ENCODE measurements around the gene HOXB5.

Gene HOXB5

DNA sequence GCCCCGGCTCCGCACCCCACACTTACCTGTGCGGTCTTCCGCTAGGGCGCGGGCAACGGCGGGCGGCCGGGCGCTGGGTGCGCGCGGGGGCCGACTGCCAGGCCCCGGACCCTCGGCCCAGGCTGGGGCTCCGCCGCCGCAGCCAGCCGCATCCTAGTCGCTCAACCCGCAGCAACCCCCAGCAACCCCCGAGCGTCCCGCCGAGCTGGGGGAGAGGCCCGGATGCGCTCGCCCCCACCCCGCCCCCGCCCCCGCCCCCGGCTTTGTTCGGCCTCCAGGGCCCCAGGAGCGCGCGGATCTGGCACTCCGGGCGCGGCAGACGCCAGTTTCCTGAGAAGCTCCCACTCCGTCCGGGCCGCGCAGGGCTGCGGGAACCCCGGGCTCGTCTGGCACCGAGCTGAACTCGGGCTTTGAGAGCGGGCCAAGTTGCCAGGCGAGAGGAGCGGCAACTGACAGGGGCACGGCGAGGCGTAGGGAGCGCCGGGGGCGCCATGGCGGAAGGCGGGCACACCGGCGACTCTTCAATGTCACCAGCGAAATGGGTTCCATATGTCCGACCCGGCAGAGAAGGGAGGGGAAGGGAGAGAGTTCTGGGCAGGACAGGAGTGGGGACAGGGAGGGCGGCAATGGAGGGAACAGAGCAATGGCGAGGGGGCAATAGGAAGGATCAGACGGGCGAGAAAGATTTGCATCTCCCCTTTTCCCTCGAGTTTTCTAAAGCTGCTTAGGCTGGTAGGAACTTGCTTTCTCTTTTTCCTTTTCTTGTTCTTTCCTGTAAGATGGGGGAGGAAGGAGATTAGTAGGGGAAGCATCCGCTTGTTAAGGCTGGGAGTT is 29.2 kb downstream of the HOXB5 start:
- Mint-ChIP-seq H3K27ac (ENCODE audit: low read depth) (no peak overlapping the region), H3K27me3 (no peaks in the 10 kb centered on the region), H3K9me3 (no peaks in the 10 kb centered on the region), H3K4me1 (peaks cover 13% of the 10 kb centered on the region), H3K36me3 (ENCODE audit: insufficient read depth) (peaks cover 5% of the 10 kb centered on the region), H3K4me3 (no peak overlapping the region)
- DNase-seq (ENCODE audit: low spot score in 2 of 2) (no peak), ATAC-seq (replicated peaks; ENCODE audit: extremely low read depth, poor library complexity, severe bottlenecking) (no peak)

GRCh38 chr17:48563867-48564187 is 29.8 kb downstream of the HOXB5 start:
- H3K36me3 Mint-ChIP-seq (ENCODE audit: insufficient read depth), result peaks cover 2% of the 10 kb centered on the region
- no peak overlapping the region for H3K27ac Mint-ChIP-seq (ENCODE audit: low read depth)
- peaks cover 9% of the 10 kb centered on the region for H3K4me1 Mint-ChIP-seq
- no peak for DNase-seq (ENCODE audit: low spot score in 2 of 2)
- no peaks in the 10 kb centered on the region for H3K27me3 Mint-ChIP-seq
- no peaks in the 10 kb centered on the region for H3K9me3 Mint-ChIP-seq
- no peak for ATAC-seq (replicated peaks; ENCODE audit: extremely low read depth, poor library complexity, severe bottlenecking)
- no peak overlapping the region for H3K4me3 Mint-ChIP-seq

DNA sequence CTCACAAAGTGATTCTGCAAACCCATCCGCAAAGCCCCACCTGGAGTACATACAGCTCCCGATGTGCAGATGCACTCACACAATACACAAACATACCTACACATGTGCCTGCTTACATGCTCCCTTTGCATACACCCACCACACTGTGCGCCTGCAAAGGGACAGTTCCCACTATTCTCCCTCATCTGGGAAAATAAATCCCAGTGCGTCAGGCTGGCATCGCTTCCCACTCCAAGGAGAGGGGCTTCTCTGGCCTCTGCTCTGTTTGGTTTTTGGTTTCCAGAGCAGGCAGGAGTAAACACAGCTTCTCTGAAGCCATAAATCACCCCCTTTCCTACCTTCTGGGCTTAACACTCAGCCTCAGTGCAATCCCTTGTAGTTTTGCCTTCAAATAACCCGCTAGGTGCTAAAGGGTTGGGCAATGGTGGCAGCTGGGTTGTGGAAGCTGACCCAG is 30.2 kb downstream of the HOXB5 start:
- Mint-ChIP-seq H3K27ac (ENCODE audit: low read depth) (no peak overlapping the region), H3K4me3 (no peak overlapping the region), H3K27me3 (no peaks in the 10 kb centered on the region), H3K36me3 (ENCODE audit: insufficient read depth) (peaks cover 2% of the 10 kb centered on the region), H3K4me1 (peaks cover 9% of the 10 kb centered on the region), H3K9me3 (no peaks in the 10 kb centered on the region)
- DNase-seq (ENCODE audit: low spot score in 2 of 2) (no peak), ATAC-seq (replicated peaks; ENCODE audit: extremely low read depth, poor library complexity, severe bottlenecking) (no peak)

- no peak overlapping the region for H3K27ac Mint-ChIP-seq (ENCODE audit: low read depth)
- H3K36me3 Mint-ChIP-seq (ENCODE audit: insufficient read depth), result peaks cover 2% of the 10 kb centered on the region
- ATAC-seq (replicated peaks; ENCODE audit: extremely low read depth, poor library complexity, severe bottlenecking), result no peak
- no peaks in the 10 kb centered on the region for H3K27me3 Mint-ChIP-seq
- no peak overlapping the region for H3K4me3 Mint-ChIP-seq
- H3K9me3 Mint-ChIP-seq, result no peaks in the 10 kb centered on the region
- peaks cover 9% of the 10 kb centered on the region for H3K4me1 Mint-ChIP-seq
- no peak for DNase-seq (ENCODE audit: low spot score in 2 of 2)
These were observed 30.6 kb downstream of the HOXB5 start for GRCh38 chr17:48562934-48563333.

GRCh38 chr17:48561884-48562810 is 31.4 kb downstream of the HOXB5 start:
- Mint-ChIP-seq H3K9me3 (no peaks in the 10 kb centered on the region), H3K27ac (ENCODE audit: low read depth) (no peak overlapping the region), H3K36me3 (ENCODE audit: insufficient read depth) (peaks cover 3% of the 10 kb centered on the region), H3K27me3 (no peaks in the 10 kb centered on the region), H3K4me1 (peaks cover 9% of the 10 kb centered on the region), H3K4me3 (no peak overlapping the region)
- no peak for DNase-seq (ENCODE audit: low spot score in 2 of 2)
- ATAC-seq (replicated peaks; ENCODE audit: extremely low read depth, poor library complexity, severe bottlenecking), result peak; percentile 65

DNA sequence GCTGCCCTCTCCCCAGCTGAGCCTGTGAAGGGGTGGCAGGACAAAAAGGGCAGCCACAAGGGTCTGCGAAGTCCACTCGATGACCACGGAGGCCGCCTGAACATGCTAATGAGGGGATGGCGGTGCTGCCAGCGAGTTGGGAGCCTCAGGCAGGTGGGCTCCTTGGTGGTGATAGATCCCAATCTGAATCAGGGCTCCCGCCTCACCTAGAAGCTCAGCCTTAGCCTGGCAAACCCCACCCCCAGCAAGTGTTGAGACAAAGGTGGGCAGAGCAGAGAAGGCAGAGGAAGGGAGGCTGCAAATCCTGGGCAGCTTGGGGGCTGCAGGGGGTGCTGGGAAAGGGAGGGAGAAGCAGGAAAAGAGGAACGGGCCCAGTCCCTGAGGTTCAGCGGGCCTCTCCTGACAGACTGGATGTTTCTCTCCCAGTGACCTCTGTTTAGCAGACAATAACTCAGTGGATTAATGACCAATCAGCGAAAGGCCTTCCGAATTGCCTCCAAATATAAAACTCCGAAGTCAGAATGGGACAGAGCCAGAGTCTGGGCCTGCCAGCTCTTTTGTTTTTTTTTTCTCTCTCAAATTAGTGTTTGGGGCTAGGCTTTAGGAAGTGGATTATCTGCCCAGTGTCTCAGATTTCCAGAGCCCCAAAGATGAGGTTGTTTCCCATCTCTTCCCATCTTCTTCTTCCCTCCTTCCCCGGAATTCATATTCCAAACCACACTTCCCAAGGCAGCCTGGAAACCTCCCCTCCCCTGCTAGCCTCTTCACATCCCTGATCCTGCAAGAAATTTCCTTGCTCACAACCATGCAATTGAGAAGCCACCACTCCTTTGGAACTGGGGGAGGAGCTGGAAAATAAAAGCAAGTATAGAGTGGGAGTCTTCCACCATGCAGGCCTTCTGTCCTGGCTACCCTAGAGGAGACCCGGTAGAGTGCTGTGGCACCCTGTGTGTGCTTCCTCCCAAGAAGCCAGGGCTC is 33.5 kb downstream of the HOXB5 start:
- DNase-seq (ENCODE audit: low spot score in 2 of 2) (no peak), ATAC-seq (replicated peaks; ENCODE audit: extremely low read depth, poor library complexity, severe bottlenecking) (no peak)
- Mint-ChIP-seq H3K36me3 (ENCODE audit: insufficient read depth) (peaks cover 5% of the 10 kb centered on the region), H3K9me3 (no peaks in the 10 kb centered on the region), H3K27me3 (no peaks in the 10 kb centered on the region), H3K27ac (ENCODE audit: low read depth) (no peak overlapping the region), H3K4me3 (no peak overlapping the region), H3K4me1 (peaks cover 13% of the 10 kb centered on the region)

DNA sequence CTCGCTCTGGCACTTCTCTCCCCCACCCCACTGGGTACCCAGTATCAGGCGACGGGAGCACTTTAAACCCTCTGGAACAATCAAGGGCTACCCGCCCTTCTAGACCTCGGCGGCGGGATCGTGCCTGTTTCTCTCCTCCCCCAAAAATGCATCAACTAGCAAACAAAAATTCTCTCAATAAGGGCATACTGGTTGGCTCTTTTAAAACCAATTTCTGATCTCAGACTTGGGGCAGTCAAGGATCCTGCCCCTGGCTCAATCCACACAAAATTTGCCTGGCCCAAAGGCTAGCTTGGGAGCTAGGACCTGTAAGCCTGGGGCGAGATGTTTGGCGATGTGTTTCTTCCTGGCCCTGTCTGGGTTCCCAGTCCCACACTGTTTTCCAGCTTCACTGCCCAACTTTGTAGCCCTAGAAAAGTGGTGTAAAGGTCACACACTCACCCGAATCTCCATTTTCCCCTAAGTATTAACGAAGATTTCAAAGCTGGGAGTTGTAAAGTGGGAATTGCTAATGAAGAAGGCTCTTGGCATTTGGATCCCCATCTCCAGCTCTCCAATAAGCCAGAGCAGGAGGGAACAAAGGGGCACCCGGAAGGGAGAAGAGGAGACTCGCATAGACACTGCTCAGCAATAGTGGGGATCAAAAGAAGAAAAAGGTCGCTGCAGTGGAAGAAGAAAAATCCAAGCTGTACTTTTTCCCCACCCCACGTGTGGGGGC is 34.3 kb downstream of the HOXB5 start:
- Mint-ChIP-seq H3K4me3 (no peak overlapping the region), H3K27me3 (no peaks in the 10 kb centered on the region), H3K9me3 (no peaks in the 10 kb centered on the region), H3K4me1 (peaks cover 17% of the 10 kb centered on the region), H3K36me3 (ENCODE audit: insufficient read depth) (peaks cover 8% of the 10 kb centered on the region), H3K27ac (ENCODE audit: low read depth) (no peak overlapping the region)
- no peak for DNase-seq (ENCODE audit: low spot score in 2 of 2)
- no peak for ATAC-seq (replicated peaks; ENCODE audit: extremely low read depth, poor library complexity, severe bottlenecking)

GRCh38 chr17:48558831-48559121 is 34.8 kb downstream of the HOXB5 start:
- no peaks in the 10 kb centered on the region for H3K9me3 Mint-ChIP-seq
- no peaks in the 10 kb centered on the region for H3K27me3 Mint-ChIP-seq
- no peak overlapping the region for H3K27ac Mint-ChIP-seq (ENCODE audit: low read depth)
- peaks cover 8% of the 10 kb centered on the region for H3K36me3 Mint-ChIP-seq (ENCODE audit: insufficient read depth)
- ATAC-seq (replicated peaks; ENCODE audit: extremely low read depth, poor library complexity, severe bottlenecking) (no peak), DNase-seq (ENCODE audit: low spot score in 2 of 2) (no peak)
- H3K4me3 Mint-ChIP-seq, result no peak overlapping the region
- H3K4me1 Mint-ChIP-seq, result peaks cover 17% of the 10 kb centered on the region

DNA sequence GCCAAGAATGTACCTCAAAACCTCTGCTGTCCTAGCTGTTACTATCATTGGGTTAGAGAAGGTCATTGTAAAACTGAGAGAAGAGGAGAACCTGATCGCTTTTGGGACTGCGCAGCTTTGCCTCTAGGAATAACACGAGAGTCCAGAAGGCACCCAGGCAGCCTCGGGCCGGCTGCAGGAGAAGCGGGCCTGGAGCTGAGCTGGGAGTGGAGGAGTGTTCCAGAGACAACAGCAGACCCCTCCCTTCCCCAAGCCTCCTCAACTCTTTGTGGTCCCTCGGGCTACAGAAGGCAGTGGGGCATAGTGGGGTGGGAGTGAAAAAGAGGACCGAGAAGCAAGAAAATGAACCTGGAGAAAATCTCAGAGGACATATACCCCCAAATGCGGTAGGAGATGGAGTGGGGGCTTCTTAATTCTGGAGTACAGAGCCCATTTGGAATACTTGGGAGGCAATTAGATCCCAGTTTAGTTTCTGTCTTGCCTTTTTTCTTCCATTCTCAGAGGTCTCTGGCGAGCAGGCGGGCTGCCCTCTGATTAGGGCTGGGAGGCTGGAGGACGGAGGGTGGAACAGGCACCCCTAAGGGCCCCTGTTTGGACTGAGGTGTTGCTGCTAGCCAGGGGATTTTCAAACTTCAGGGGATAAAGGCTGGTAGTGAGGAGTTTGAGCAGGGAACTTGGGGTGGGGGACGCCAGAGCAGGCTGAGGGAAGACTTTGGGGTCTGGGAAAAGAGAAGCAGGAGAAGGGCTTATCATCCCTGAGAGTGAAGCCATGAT is 35.3 kb downstream of the HOXB5 start:
- DNase-seq (ENCODE audit: low spot score in 2 of 2) (no peak), ATAC-seq (replicated peaks; ENCODE audit: extremely low read depth, poor library complexity, severe bottlenecking) (no peak)
- Mint-ChIP-seq H3K4me1 (peaks cover 17% of the 10 kb centered on the region), H3K27ac (ENCODE audit: low read depth) (no peak overlapping the region), H3K9me3 (no peaks in the 10 kb centered on the region), H3K4me3 (no peak overlapping the region), H3K27me3 (no peaks in the 10 kb centered on the region), H3K36me3 (ENCODE audit: insufficient read depth) (peaks cover 8% of the 10 kb centered on the region)

GRCh38 chr17:48556576-48557401 is 36.8 kb downstream of the HOXB5 start:
- Mint-ChIP-seq H3K9me3 (no peaks in the 10 kb centered on the region), H3K4me3 (no peak overlapping the region), H3K36me3 (ENCODE audit: insufficient read depth) (peaks cover 10% of the 10 kb centered on the region), H3K4me1 (peaks cover 14% of the 10 kb centered on the region), H3K27me3 (no peaks in the 10 kb centered on the region), H3K27ac (ENCODE audit: low read depth) (no peak overlapping the region)
- no peak for ATAC-seq (replicated peaks; ENCODE audit: extremely low read depth, poor library complexity, severe bottlenecking)
- no peak for DNase-seq (ENCODE audit: low spot score in 2 of 2)

DNA sequence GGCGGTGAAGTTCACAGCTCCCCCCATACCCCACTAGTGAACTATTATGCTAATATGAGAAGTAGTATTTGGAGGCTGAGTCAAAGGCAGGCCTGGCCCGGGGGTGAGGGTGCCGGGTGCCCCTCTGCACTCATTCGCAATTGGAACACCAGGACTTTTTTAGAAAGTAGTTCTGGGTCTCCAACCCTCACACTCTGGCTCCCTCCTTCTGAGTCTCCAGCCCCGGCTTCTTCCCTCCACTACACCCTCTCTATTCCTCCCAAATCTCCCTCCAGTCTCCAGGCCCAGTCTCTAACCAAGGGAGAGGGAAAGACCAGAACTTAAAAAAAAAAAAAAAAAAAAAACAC is 37.4 kb downstream of the HOXB5 start:
- H3K27ac Mint-ChIP-seq (ENCODE audit: low read depth), result no peak overlapping the region
- H3K36me3 Mint-ChIP-seq (ENCODE audit: insufficient read depth), result peaks cover 10% of the 10 kb centered on the region
- no peaks in the 10 kb centered on the region for H3K27me3 Mint-ChIP-seq
- DNase-seq (ENCODE audit: low spot score in 2 of 2) (no peak), ATAC-seq (replicated peaks; ENCODE audit: extremely low read depth, poor library complexity, severe bottlenecking) (no peak)
- peaks cover 8% of the 10 kb centered on the region for H3K4me1 Mint-ChIP-seq
- no peaks in the 10 kb centered on the region for H3K9me3 Mint-ChIP-seq
- no peak overlapping the region for H3K4me3 Mint-ChIP-seq

All from central memory CD8-positive, alpha-beta T cell (primary cell).